Measurements from ENCODE around the gene OR2T11. TPM values are rescaled to one million over a fixed set of nuclear protein-coding genes. Genes with fewer than 3 reads are reported as not detected.

Gene OR2T11
- total RNA-seq, 1 donor from 2014 or later: not detected

Other genes with a start within 250 kb of the OR2T11 start
- gene OR2T1, start 232.0 kb downstream of the OR2T11 start, total RNA-seq: not detected
- gene OR2T2, start 189.5 kb downstream of the OR2T11 start, total RNA-seq: not detected
- gene OR2T3, start 161.7 kb downstream of the OR2T11 start, total RNA-seq: not detected
- not detected for gene OR2T5, start 146.5 kb downstream of the OR2T11 start, total RNA-seq
- not detected for gene OR2G6, start 127.0 kb downstream of the OR2T11 start, total RNA-seq
- not detected for gene OR2T29, start 72.3 kb downstream of the OR2T11 start, total RNA-seq
- gene OR2T34, start 60.3 kb downstream of the OR2T11 start, total RNA-seq: not detected
- not detected for gene OR2T10, start 37.4 kb downstream of the OR2T11 start, total RNA-seq
- not detected for gene OR2T35, start 10.2 kb upstream of the OR2T11 start, total RNA-seq
- gene OR2T27, start 20.4 kb upstream of the OR2T11 start, total RNA-seq: not detected
- not detected for gene OR14I1, start 67.7 kb upstream of the OR2T11 start, total RNA-seq
- gene LYPD8, start 120.7 kb upstream of the OR2T11 start, total RNA-seq: not detected
- 20.1 TPM for gene SH3BP5L, start 190.8 kb upstream of the OR2T11 start, total RNA-seq
- gene ZNF672, start 203.1 kb upstream of the OR2T11 start, total RNA-seq: 45.5 TPM
- gene ZNF692, start 224.0 kb upstream of the OR2T11 start, total RNA-seq: 27.1 TPM

Data from left ventricle myocardium superior (tissue), 1 donor.